Cardiac fibroblast (primary cell): Measurements from ENCODE around the gene CLSTN2.

Experiments used
- DNase-seq, 2 donors: peaks; one replicate each; pipeline versions ENCODE4 v3.0.0 to v3.0.0-alpha.2; 2010; ENCODE audit warnings: low read depth in 2 of 2
- H3K4me3 ChIP-seq, 2 donors: replicated peaks in 1 of 2; 1 replicate in 1 of 2; 2 replicates in 1 of 2; pipeline ENCODE4 v1.5.1; 2011; ENCODE audit warnings: low read depth in 2 of 2, low read length in 2 of 2, mild to moderate bottlenecking in 2 of 2, moderate library complexity in 1 of 2
- CTCF ChIP-seq: IDR thresholded peaks from one replicate; pipeline ENCODE4 v1.5.1; 2011; ENCODE audit warnings: low read depth, mild to moderate bottlenecking, low read length, inconsistent platforms

The CLSTN2 gene

GRCh38 chr3:140510303-140510861 lies 575.4 kb downstream of the CLSTN2 start:
- H3K4me3 ChIP-seq, result no peak overlapping the region
- DNase-seq, result no peak
- no peak for TF ChIP-seq CTCF

GRCh38 chr3:140521751-140522445 lies 586.9 kb downstream of the CLSTN2 start:
- no peak overlapping the region for H3K4me3 ChIP-seq
- DNase-seq, result no peak
- no peak for TF ChIP-seq CTCF

DNA sequence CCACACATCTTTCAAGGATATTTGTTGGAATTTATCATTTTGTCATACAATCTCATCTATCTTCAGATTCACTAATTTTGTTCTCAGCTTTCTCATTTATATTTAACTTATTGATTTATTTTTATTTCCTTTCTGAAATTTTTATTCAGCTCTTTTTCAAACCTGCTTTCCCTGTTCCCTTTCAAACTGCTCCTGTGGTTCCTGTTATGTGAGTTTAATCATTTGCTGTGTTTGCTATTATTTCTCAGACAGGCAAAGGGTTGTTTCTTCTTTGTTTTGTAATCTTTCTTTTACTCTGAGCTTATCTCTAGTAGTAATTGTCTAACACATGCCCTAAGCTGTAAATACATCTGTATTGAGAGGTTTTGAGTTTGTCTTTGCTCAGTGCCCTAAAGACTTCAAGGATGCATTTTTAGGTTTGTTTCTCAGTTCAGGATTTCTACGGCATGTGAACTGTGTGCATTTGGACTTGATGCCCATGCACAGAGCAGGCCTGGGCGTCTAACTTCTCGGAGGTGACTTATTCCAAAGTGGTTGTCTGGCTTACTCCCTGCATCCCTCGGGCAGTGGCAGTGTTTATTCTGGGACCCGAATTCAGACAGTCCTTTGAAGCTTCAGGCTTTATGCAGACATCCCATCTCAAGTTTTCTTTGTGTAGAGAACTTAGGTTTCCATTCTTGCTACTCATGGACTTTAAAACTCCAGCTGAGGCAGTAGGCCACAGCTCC lies 587.8 kb downstream of the CLSTN2 start:
- no peak for DNase-seq
- TF ChIP-seq CTCF, result no peak
- no peak overlapping the region for H3K4me3 ChIP-seq

DNA sequence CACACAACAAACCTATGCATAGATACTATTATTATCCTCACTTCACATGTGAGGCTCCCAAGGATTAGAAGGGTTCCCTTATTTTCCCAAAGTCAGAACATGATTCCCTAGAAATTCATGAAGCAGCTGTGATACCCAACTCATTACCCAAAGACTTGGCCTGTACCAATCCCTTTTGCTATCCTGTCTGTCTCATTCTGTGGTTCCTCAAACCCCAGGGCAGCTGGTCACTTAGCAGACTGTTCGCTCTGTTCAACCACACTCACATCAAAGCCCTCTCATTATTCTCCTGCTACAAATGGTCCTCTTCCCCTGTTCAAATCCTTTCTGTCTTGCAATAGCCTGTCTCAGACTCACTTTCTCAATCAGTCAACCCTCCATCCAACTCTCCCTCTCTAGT lies 588.6 kb downstream of the CLSTN2 start:
- no peak for DNase-seq
- no peak overlapping the region for H3K4me3 ChIP-seq
- no peak for TF ChIP-seq CTCF

DNA sequence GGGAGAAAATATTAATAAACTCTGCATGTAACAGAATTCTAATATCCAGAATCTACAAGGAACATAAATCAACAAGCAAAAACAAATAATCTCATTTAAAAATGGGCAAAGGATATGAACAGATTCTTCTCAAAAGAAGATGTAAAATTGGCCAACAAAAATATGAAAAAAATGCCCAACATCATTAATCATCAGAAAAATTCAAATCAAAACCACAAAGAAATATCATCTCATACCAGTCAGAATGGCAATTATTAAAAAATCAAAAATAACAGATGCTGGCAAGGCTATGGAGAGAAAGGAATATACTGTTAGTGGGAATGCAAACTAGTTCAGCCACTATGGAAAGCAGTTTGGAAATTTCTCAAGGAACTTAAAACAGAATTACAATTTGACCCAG lies 592.2 kb downstream of the CLSTN2 start:
- no peak overlapping the region for H3K4me3 ChIP-seq
- TF ChIP-seq CTCF, result no peak
- DNase-seq, result peak in 1 of 2 donors; percentile 27

- TF ChIP-seq CTCF, result no peak
- H3K4me3 ChIP-seq, result no peak overlapping the region
- DNase-seq, result peak in 1 of 2 donors; percentile 73
Measured at GRCh38 chr3:140529096-140529495, 594.1 kb downstream of the CLSTN2 start.
